GM19193 (cell line): Measurements from ENCODE around the gene KCNE3.
A peak's percentile ranks its signal among the peaks of the same experiment; 100 is the strongest.

Experiments
- POLR2A ChIP-seq: IDR thresholded peaks from 4 replicates; pipeline ENCODE4 v1.6.1; 2011; ENCODE audit not compliant: insufficient read depth, insufficient read length; ENCODE audit errors: extremely low read depth

The KCNE3 gene, protein sequence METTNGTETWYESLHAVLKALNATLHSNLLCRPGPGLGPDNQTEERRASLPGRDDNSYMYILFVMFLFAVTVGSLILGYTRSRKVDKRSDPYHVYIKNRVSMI

GRCh38 chr11:74466916-74467885 lies at the start of gene KCNE3:
Gene KCNE3 (minus strand): TSS chr11:74467549. CDS start chr11:74457563, 9,986 bp downstream.
- TF ChIP-seq POLR2A, result no peak

GRCh38 chr11:74507582-74507981 lies 40.2 kb upstream of the KCNE3 start:
- no peak for TF ChIP-seq POLR2A

- TF ChIP-seq POLR2A, result no peak
Observed at GRCh38 chr11:74506823-74507222, 39.5 kb upstream of the KCNE3 start.

- TF ChIP-seq POLR2A, result no peak
Observed at GRCh38 chr11:74505911-74506310, 38.6 kb upstream of the KCNE3 start.

- TF ChIP-seq POLR2A, result no peak
Observed at GRCh38 chr11:74504100-74504691, 36.8 kb upstream of the KCNE3 start.

DNA sequence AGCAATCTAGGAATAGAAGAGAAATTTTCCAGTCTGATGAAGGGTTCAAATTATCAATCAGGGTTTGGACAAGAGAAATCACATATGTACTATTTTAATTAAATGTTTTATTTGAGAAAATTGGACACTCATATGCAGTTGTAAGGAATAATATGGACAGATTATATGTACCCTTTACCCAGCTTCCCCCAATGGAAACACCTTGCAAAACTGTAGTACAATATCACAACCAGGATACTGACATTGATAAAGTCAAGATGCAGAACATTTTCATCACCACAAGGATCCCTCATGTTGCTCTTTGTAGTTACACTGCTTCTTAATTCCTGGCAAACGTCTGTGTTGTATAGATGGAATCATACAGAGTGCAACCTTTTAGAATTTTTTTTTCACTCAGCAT lies 27.6 kb upstream of the KCNE3 start:
- no peak for TF ChIP-seq POLR2A

GRCh38 chr11:74493791-74494630 lies 26.7 kb upstream of the KCNE3 start:
- no peak for TF ChIP-seq POLR2A

GRCh38 chr11:74492974-74493790 lies 25.8 kb upstream of the KCNE3 start, which contains the start of gene LIPT2:
Gene LIPT2 (minus strand): TSS chr11:74493724. CDS start chr11:74493703, 21 bp downstream.
- TF ChIP-seq POLR2A, result peak; percentile 86

DNA sequence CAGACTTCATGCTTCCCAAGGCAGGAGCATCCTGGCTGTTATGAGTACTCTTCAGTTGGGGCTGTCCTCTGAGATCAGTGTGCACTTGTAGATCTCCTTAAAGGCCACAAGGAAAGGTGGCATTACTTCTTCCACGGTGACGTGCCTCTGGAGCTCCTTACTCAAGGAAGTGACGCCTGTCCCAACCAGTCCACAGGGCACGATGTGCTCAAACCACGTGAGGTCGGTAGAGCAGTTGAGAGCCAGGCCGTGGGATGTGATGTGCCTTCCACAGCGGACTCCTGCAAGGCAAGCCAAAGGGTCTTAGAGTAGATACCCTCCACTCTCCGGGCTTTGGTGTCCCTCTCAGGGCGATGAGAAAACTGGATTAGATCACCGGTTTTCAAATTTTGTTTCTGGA lies 24.7 kb upstream of the KCNE3 start:
- TF ChIP-seq POLR2A, result no peak

- TF ChIP-seq POLR2A, result no peak
Observed at GRCh38 chr11:74490941-74491340, 23.6 kb upstream of the KCNE3 start.

DNA sequence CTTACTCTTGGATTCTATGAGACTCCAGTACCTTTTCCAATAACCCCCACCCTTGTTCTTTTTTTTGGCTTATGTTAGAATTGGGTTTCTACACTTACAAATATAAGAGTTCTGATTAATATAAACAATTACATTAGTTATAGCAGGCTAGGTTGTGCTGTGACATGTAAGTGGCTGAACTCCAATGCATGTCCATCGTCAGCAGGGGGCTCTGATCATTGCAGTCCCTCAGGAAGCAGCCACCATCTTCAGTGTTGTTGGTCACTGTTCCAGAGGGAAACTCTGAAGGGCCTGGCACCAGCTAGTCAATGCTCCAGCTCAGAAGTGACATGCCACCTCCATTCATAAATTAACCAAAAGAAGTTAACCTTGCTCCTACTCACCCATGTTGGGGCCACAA lies 20.5 kb upstream of the KCNE3 start:
- TF ChIP-seq POLR2A, result no peak

- no peak for TF ChIP-seq POLR2A
Observed at GRCh38 chr11:74485868-74486267, 18.5 kb upstream of the KCNE3 start.

DNA sequence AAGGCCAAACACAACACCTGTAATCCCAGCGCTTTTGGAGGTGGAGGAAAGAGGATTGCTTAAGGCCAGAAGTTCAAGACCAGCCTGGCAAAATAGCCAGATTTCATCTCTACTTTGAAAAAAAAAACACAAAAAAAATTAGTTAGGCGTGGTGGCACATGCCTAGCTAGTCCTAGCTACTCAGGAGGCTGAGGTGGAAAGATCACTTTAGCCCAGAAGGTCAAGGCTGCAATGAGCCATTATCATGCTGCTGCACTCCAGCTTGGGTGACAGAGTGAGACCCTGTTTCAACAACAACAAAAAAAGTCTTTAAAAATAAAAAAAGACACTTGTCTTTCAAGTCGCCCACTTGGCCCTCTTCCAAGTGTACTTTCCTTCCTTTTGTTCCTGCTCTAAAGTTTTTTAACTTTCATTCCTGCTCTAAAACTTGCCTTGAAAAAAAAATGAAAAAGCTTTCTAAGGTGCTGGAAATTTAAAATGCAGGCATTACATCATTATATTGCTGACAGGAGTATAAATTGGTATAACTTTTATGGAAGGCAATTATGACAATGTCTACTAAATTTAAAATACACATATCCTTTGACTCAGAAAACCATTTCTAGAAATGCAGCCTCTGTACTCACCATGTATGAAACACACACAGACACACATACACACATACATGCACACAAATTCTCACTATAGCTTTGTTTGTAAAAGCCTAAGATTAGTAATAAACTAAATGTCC lies 13.5 kb upstream of the KCNE3 start:
- no peak for TF ChIP-seq POLR2A

DNA sequence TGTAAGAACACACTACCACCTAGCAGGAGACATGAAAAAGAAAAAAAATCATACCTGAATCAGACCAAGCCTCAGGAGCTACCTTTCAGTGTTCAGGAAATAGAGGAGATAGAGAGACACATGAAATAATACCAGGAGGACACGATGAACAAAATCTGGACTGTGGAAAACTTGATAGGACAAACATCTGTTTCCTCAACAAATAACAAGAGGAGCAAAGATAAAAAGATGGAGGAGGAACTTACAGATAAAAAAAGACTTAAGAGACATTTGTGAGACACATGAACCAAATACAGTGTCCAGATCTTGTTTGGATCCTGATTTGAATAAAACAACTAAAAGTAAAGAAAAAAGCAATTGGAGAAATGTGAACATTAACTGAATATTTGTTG lies 12.4 kb upstream of the KCNE3 start:
- no peak for TF ChIP-seq POLR2A
